ENCODE results near the gene RNGTT. TPM values are rescaled to one million over a fixed set of nuclear protein-coding genes. Genes with fewer than 3 reads are reported as not detected.
"Not testable (repeated sequence)": the region's sequence is repeated elsewhere in the genome, so short reads cannot be mapped to it uniquely, and the experiment has no call there.

RNGTT gene
- polyA plus RNA-seq, 1 donor (not counting 4 experiments of a cell fraction or from before 2014, with no cell fraction given): 9.7 TPM

DNA sequence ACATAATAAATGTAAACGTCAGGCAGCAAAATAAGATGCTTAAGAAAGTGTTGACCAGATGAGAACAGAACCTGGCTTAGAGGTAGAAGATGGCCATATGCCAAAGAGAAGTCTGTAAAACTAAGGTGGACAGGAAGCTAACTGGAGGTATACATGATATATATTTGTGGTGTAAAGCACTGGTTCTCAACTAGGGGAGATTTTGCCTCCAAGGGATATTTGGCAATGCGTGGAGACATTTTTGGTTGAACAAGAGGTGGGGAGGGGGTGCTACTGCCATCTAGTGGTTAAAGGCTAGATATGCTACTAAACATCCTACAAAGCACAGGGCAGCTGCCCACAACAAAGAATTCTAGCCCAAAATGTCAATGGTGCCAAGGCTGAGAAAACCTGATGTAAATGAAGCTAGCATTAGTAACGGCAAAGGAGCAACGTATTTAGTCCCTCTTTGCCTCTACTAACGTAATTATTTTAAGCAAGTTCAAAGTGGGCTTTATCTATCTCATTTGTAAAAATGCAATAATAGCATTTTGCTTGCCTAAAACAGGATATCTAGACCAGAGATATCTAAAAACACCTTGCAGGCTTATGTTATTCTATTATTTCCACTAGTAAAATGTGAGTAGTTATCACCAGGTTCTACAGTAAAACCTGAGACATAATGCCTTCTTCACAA, 182.6 kb downstream of the RNGTT start:
- H2AFZ ChIP-seq (ENCODE audit: control insufficient read depth, low read length): no peak overlapping the region
- H3K4me1 ChIP-seq (ENCODE audit: control insufficient read depth, extremely low read depth, insufficient read depth, low read length): no peaks in the 10 kb centered on the region
- FAIRE-seq (peak; percentile 78), DNase-seq (ENCODE audit: low read depth, low spot score) (peak; percentile 7)
- no peaks in the 10 kb centered on the region for H3K27me3 ChIP-seq (ENCODE audit: control insufficient read depth, extremely low read depth, insufficient read depth, low read length)
- no peaks in the 10 kb centered on the region for H4K20me1 ChIP-seq (ENCODE audit: control insufficient read depth, extremely low read depth, insufficient read depth, low read length)
- H3K9ac ChIP-seq (ENCODE audit: control insufficient read depth, extremely low read depth, insufficient read depth, low read length): no peak overlapping the region
- H3K4me2 ChIP-seq (ENCODE audit: control insufficient read depth, extremely low read depth, insufficient read depth, low read depth, low read length): no peak overlapping the region
- H3K36me3 ChIP-seq (ENCODE audit: control insufficient read depth in 2 of 2, extremely low read depth in 1 of 2, insufficient read depth in 2 of 2, low read length in 2 of 2): no peaks in the 10 kb centered on the region
- H3K9me3 ChIP-seq (ENCODE audit: control insufficient read depth, low read depth, low read length): no peaks in the 10 kb centered on the region
- H3K9me1 ChIP-seq (ENCODE audit: control insufficient read depth, extremely low read depth, insufficient read depth, low read length): no peaks in the 10 kb centered on the region
- TF ChIP-seq EZH2 (IDR thresholded peaks at IDR 0.05; ENCODE audit: low read length): no peak
- TF ChIP-seq, protein P1, sequence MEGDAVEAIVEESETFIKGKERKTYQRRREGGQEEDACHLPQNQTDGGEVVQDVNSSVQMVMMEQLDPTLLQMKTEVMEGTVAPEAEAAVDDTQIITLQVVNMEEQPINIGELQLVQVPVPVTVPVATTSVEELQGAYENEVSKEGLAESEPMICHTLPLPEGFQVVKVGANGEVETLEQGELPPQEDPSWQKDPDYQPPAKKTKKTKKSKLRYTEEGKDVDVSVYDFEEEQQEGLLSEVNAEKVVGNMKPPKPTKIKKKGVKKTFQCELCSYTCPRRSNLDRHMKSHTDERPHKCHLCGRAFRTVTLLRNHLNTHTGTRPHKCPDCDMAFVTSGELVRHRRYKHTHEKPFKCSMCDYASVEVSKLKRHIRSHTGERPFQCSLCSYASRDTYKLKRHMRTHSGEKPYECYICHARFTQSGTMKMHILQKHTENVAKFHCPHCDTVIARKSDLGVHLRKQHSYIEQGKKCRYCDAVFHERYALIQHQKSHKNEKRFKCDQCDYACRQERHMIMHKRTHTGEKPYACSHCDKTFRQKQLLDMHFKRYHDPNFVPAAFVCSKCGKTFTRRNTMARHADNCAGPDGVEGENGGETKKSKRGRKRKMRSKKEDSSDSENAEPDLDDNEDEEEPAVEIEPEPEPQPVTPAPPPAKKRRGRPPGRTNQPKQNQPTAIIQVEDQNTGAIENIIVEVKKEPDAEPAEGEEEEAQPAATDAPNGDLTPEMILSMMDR (optimal IDR thresholded peaks at IDR 0.05 in 1 of 3, IDR thresholded peaks at IDR 0.05 in 1 of 3, conservative IDR thresholded peaks at IDR 0.05 in 1 of 3; ENCODE audit: extremely low read depth in 1 of 3, insufficient read depth in 2 of 3, low read length in 3 of 3): peak; percentile 68 to 86 (median 79)
- no peak overlapping the region for H3K4me3 ChIP-seq (ENCODE audit: control insufficient read depth in 2 of 3, extremely low read depth in 1 of 3, insufficient read depth in 2 of 3, low read depth in 1 of 3, low read length in 3 of 3)
- H3K27ac ChIP-seq (ENCODE audit: control insufficient read depth, insufficient read depth, low read length): no peak overlapping the region
- dilution Hi-C loops (cut with MboI; ENCODE audit: extremely low pct_ligation_motif_present, low sequenced_read_pairs): no loop called here
- no peaks in the 10 kb centered on the region for H3K79me2 ChIP-seq (ENCODE audit: control insufficient read depth, insufficient read depth, low read length)

GRCh38 chr6:88775866-88776571, 187.4 kb downstream of the RNGTT start:
- dilution Hi-C loops (cut with MboI; ENCODE audit: extremely low pct_ligation_motif_present, low sequenced_read_pairs): no loop called here

GRCh38 chr6:88768114-88768513, 195.3 kb downstream of the RNGTT start:
- H3K27ac ChIP-seq (ENCODE audit: control insufficient read depth, insufficient read depth, low read length); H3K9me1 ChIP-seq (ENCODE audit: control insufficient read depth, extremely low read depth, insufficient read depth, low read length); H3K9ac ChIP-seq (ENCODE audit: control insufficient read depth, extremely low read depth, insufficient read depth, low read length); H3K36me3 ChIP-seq (ENCODE audit: control insufficient read depth in 2 of 2, extremely low read depth in 1 of 2, insufficient read depth in 2 of 2, low read length in 2 of 2); H2AFZ ChIP-seq (ENCODE audit: control insufficient read depth, low read length); dilution Hi-C loops (cut with MboI; ENCODE audit: extremely low pct_ligation_motif_present, low sequenced_read_pairs); H3K9me3 ChIP-seq (ENCODE audit: control insufficient read depth, low read depth, low read length); H3K27me3 ChIP-seq (ENCODE audit: control insufficient read depth, extremely low read depth, insufficient read depth, low read length); H3K4me1 ChIP-seq (ENCODE audit: control insufficient read depth, extremely low read depth, insufficient read depth, low read length); FAIRE-seq; H4K20me1 ChIP-seq (ENCODE audit: control insufficient read depth, extremely low read depth, insufficient read depth, low read length); H3K4me2 ChIP-seq (ENCODE audit: control insufficient read depth, extremely low read depth, insufficient read depth, low read depth, low read length); H3K79me2 ChIP-seq (ENCODE audit: control insufficient read depth, insufficient read depth, low read length); H3K4me3 ChIP-seq (ENCODE audit: control insufficient read depth in 2 of 3, extremely low read depth in 1 of 3, insufficient read depth in 2 of 3, low read depth in 1 of 3, low read length in 3 of 3); DNase-seq (ENCODE audit: low read depth, low spot score): not testable (repeated sequence)

More at GRCh38 chr6:88775866-88776571, 187.4 kb downstream of the RNGTT start:
- DNase-seq (ENCODE audit: low read depth, low spot score) (no peak), FAIRE-seq (no peak)
- Histone ChIP-seq H3K9ac (ENCODE audit: control insufficient read depth, extremely low read depth, insufficient read depth, low read length) (no peak overlapping the region), H3K9me1 (ENCODE audit: control insufficient read depth, extremely low read depth, insufficient read depth, low read length) (no peaks in the 10 kb centered on the region), H3K27me3 (ENCODE audit: control insufficient read depth, extremely low read depth, insufficient read depth, low read length) (no peaks in the 10 kb centered on the region), H3K4me3 (ENCODE audit: control insufficient read depth in 2 of 3, extremely low read depth in 1 of 3, insufficient read depth in 2 of 3, low read depth in 1 of 3, low read length in 3 of 3) (no peak overlapping the region), H4K20me1 (ENCODE audit: control insufficient read depth, extremely low read depth, insufficient read depth, low read length) (no peaks in the 10 kb centered on the region), H3K79me2 (ENCODE audit: control insufficient read depth, insufficient read depth, low read length) (no peaks in the 10 kb centered on the region), H3K4me2 (ENCODE audit: control insufficient read depth, extremely low read depth, insufficient read depth, low read depth, low read length) (no peak overlapping the region), H3K4me1 (ENCODE audit: control insufficient read depth, extremely low read depth, insufficient read depth, low read length) (no peaks in the 10 kb centered on the region), H2AFZ (ENCODE audit: control insufficient read depth, low read length) (no peak overlapping the region), H3K27ac (ENCODE audit: control insufficient read depth, insufficient read depth, low read length) (no peak overlapping the region), H3K36me3 (ENCODE audit: control insufficient read depth in 2 of 2, extremely low read depth in 1 of 2, insufficient read depth in 2 of 2, low read length in 2 of 2) (no peaks in the 10 kb centered on the region), H3K9me3 (ENCODE audit: control insufficient read depth, low read depth, low read length) (no peaks in the 10 kb centered on the region)
- no peak for TF ChIP-seq EZH2 (IDR thresholded peaks at IDR 0.05; ENCODE audit: low read length)
- TF ChIP-seq, protein P1 (optimal IDR thresholded peaks at IDR 0.05 in 1 of 3, IDR thresholded peaks at IDR 0.05 in 1 of 3, conservative IDR thresholded peaks at IDR 0.05 in 1 of 3; ENCODE audit: extremely low read depth in 1 of 3, insufficient read depth in 2 of 3, low read length in 3 of 3): no peak
